Dendritic cell treated with granulocyte-macrophage colony-stimulating factor and Interleukin-4, amounts not matched to agents 40 ng/mL and 50 ng/mL, for 4 days (primary cell): Measurements from ENCODE around the gene LMTK2.

Source experiments
- H3K27ac Mint-ChIP-seq: one replicate; pipeline ENCODE4 v1.8.0; 2022; ENCODE audit warnings: mild to moderate bottlenecking, mixed read lengths
- H3K27me3 Mint-ChIP-seq: one replicate; pipeline ENCODE4 v1.8.0; 2022; ENCODE audit warnings: mild to moderate bottlenecking, mixed read lengths
- H3K36me3 Mint-ChIP-seq: one replicate; pipeline ENCODE4 v1.8.0; 2022; ENCODE audit warnings: low read depth, mixed read lengths
- H3K4me1 Mint-ChIP-seq: one replicate; pipeline ENCODE4 v1.8.0; 2022; ENCODE audit warnings: low read depth, mixed read lengths
- H3K4me3 Mint-ChIP-seq: one replicate; pipeline ENCODE4 v1.8.0; 2022; ENCODE audit warnings: mild to moderate bottlenecking, moderate library complexity, mixed read lengths
- H3K9me3 Mint-ChIP-seq: one replicate; pipeline ENCODE4 v1.8.0; 2022; ENCODE audit warnings: mixed read lengths
- intact Hi-C: fragments of 100-400 bp; cut with micrococcal nuclease; formaldehyde crosslinking; loops from one replicate; pipeline ENCODE4 v1.15.0; 2022

The LMTK2 gene

DNA sequence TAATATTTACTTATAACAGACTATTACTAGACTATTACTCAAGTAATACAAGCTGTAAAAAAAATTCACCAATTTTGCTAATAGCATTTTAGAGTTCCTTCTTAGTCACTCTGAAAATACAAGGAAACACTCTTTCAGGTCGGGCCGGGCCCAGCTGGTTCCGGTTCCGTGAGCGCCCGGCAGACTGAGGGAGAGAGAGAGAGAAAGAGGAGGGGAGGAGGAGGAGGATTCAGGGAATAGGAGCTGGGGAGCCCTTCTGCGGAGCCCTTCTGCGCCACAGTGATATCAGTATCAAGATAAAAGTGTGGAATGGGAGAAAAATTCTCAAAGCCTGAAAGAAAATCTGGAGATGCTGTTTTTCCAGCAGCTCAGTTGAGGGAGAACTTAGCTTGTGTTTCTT is 74.1 kb downstream of the LMTK2 start:
- no peaks in the 10 kb centered on the region for H3K36me3 Mint-ChIP-seq
- intact Hi-C loops = no loop called here
- no peak overlapping the region for H3K27ac Mint-ChIP-seq
- no peak overlapping the region for H3K4me3 Mint-ChIP-seq
- peaks cover 11% of the 10 kb centered on the region for H3K27me3 Mint-ChIP-seq
- H3K9me3 Mint-ChIP-seq = no peaks in the 10 kb centered on the region
- peaks cover 9% of the 10 kb centered on the region for H3K4me1 Mint-ChIP-seq

DNA sequence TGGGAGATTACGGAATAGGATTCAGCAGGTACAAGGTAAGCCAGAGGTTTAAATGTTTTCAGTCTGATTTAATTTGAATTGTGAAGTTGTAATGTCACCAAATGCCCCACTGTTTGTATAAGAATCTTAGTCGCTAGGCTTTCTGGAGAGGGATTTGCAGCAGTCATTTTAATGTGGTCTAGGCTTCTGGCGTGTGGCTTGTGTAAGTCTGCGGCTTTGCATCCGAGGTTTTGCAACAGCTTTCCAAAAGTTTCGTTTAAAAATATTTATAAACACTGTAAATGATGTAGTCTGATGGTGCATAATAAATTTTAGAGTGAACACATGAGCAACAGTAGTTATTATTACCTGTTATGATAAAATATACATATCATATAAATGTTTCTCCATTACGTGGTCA is 78.4 kb downstream of the LMTK2 start:
- Mint-ChIP-seq H3K4me3 (no peak overlapping the region), H3K36me3 (peaks cover 24% of the 10 kb centered on the region), H3K27ac (no peak overlapping the region), H3K9me3 (peaks cover 12% of the 10 kb centered on the region), H3K4me1 (peaks cover 27% of the 10 kb centered on the region), H3K27me3 (peaks cover 12% of the 10 kb centered on the region)
- intact Hi-C loops = no loop called here

DNA sequence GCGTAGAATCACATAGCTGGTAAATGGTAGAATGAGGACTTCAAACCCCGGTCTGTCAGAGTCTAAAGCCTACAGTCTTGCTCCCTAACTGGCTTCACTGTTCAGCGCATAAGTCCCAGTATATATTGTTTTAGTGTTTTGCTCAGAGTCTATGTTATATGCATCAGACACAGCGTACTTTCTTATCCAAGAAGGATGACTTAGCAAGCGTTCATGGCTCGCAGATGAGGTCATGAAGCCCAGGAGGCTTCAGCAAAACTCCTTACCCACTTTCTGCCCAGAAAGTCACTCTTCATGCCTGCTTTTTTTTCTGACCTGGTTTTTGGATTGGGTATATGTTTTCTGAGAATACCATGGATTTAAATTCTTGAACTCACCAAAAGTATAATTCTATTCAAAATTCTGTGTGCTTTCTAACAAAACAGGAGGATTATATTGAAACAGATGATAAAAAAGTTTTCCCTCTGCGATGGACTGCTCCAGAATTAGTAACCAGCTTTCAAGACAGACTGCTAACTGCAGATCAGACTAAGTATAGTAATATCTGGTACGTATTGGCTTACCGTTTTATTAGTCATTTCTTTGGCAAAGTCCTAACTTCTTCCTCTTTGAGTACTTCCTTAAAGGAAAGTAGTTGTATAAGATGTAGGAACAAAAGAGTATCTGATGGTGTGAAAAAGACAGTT is 79.9 kb downstream of the LMTK2 start:
- Mint-ChIP-seq H3K36me3 (peaks cover 39% of the 10 kb centered on the region), H3K4me1 (peaks cover 27% of the 10 kb centered on the region), H3K4me3 (no peak overlapping the region), H3K9me3 (peaks cover 12% of the 10 kb centered on the region), H3K27ac (no peak overlapping the region), H3K27me3 (peaks cover 10% of the 10 kb centered on the region)
- intact Hi-C loops = no loop called here

DNA sequence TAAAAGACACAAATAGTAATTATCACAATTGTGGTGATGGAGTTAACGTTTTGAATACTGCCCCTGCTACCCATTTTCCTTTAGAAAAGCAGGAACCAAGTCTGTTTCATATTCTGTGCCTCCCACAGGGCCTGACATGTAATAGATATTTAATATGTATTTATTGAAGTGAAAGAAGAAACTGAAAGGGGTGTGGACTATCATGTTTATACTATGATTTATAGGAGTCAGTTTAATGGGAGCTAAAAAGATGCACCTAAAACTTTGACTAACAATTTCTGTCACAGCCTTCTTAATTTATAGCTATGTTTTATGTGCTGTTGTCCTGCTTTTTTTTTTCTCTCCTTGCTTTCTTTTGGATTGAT is 80.5 kb downstream of the LMTK2 start:
- no peak overlapping the region for H3K27ac Mint-ChIP-seq
- peaks cover 44% of the 10 kb centered on the region for H3K36me3 Mint-ChIP-seq
- peaks cover 7% of the 10 kb centered on the region for H3K27me3 Mint-ChIP-seq
- peaks cover 12% of the 10 kb centered on the region for H3K9me3 Mint-ChIP-seq
- H3K4me1 Mint-ChIP-seq = peaks cover 27% of the 10 kb centered on the region
- H3K4me3 Mint-ChIP-seq = no peak overlapping the region
- intact Hi-C loops = no loop called here

DNA sequence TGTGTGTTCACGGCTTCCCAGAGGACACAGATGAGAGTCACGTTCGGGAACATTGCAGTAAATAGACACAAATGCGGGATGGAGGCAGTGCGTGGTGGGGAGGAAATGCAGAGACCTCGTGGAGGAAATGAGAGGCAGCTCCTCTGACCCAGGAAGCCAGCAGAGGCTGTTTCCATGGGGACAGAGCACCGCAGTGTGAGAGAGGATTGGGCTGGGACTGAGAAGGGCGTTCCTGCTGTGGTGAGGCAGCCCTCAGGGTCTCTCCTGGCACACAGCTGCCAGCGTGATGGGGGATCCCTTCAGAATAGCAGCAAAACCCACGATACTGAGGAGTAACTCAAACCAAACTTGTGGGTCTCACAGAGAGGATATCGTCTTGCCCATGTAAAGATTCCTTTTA is 82.9 kb downstream of the LMTK2 start:
- Mint-ChIP-seq H3K4me1 (peaks cover 24% of the 10 kb centered on the region), H3K4me3 (no peak overlapping the region), H3K27ac (no peak overlapping the region), H3K36me3 (peaks cover 68% of the 10 kb centered on the region), H3K27me3 (peaks cover 1% of the 10 kb centered on the region), H3K9me3 (peaks cover 12% of the 10 kb centered on the region)
- intact Hi-C loops = no loop called here

DNA sequence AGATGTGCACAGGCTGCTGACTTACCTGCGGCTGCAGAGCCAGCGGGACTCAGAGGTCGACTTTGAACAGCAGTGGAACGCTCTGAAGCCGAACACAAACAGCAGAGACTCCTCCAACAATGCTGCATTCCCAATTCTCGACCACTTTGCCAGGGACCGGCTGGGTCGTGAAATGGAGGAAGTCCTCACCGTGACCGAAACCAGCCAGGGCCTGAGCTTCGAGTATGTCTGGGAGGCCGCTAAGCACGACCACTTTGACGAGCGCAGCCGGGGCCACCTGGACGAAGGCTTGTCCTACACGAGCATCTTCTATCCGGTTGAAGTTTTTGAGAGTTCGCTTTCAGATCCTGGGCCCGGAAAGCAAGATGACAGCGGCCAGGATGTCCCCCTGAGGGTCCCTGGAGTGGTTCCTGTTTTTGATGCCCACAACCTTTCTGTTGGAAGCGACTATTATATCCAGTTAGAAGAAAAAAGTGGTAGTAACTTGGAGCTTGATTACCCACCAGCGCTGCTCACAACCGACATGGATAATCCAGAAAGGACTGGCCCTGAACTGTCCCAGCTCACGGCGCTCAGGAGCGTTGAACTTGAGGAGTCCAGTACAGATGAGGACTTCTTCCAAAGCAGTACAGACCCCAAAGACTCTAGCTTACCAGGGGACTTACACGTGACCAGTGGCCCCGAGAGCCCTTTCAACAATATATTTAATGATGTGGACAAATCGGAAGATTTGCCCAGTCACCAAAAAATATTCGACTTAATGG is 85.2 kb downstream of the LMTK2 start:
- Mint-ChIP-seq H3K4me1 (peaks cover 16% of the 10 kb centered on the region), H3K36me3 (peaks cover 79% of the 10 kb centered on the region), H3K9me3 (peaks cover 12% of the 10 kb centered on the region), H3K27ac (no peak overlapping the region), H3K27me3 (peaks cover 1% of the 10 kb centered on the region), H3K4me3 (no peak overlapping the region)
- intact Hi-C loops = no loop called here

DNA sequence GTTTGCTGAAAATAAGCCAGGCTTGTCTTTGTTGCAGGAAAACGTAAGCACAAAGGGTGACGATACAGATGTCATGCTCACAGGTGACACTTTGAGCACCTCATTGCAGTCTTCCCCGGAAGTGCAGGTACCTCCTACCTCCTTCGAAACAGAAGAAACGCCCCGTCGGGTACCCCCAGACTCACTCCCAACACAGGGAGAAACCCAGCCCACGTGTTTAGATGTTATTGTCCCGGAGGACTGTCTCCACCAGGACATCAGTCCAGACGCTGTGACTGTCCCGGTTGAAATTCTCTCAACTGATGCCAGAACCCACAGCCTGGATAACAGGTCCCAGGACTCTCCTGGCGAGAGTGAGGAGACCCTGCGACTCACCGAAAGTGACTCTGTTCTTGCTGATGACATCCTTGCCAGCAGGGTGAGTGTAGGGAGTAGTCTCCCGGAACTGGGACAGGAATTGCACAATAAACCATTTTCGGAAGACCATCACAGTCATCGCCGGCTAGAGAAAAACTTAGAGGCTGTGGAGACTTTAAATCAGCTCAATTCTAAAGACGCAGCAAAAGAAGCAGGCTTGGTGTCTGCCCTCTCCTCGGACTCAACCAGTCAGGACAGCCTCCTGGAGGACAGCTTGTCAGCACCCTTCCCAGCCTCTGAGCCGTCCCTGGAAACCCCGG is 86.3 kb downstream of the LMTK2 start:
- no peak overlapping the region for H3K4me3 Mint-ChIP-seq
- peaks cover 80% of the 10 kb centered on the region for H3K36me3 Mint-ChIP-seq

DNA sequence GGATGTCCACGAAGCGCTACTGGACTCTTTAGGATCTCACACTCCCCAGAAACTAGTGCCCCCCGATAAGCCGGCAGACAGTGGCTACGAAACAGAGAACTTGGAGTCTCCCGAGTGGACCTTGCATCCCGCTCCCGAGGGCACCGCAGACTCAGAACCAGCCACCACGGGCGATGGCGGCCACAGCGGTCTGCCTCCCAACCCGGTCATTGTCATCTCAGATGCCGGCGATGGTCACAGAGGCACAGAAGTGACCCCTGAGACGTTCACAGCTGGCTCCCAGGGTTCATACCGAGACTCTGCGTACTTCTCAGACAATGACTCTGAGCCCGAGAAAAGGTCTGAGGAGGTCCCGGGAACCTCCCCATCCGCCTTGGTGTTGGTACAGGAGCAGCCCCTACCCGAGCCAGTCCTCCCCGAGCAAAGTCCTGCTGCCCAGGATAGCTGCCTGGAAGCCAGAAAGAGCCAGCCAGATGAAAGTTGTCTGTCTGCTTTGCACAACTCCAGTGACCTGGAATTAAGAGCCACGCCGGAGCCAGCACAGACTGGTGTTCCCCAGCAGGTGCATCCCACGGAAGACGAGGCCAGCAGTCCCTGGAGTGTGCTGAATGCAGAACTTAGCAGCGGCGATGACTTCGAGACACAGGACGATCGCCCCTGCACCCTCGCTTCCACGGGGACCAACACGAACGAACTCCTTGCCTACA is 87.0 kb downstream of the LMTK2 start:
- H3K9me3 Mint-ChIP-seq = peaks cover 12% of the 10 kb centered on the region
- H3K36me3 Mint-ChIP-seq = peaks cover 80% of the 10 kb centered on the region
- peaks cover 6% of the 10 kb centered on the region for H3K4me1 Mint-ChIP-seq
- no peak overlapping the region for H3K27ac Mint-ChIP-seq
- intact Hi-C loops = no loop called here
- H3K4me3 Mint-ChIP-seq = no peak overlapping the region
- H3K27me3 Mint-ChIP-seq = peaks cover 6% of the 10 kb centered on the region

More for the DNA sequence above, 86.3 kb downstream of the LMTK2 start:
- H3K4me1 Mint-ChIP-seq = peaks cover 10% of the 10 kb centered on the region
- H3K27ac Mint-ChIP-seq = no peak overlapping the region
- H3K9me3 Mint-ChIP-seq = peaks cover 12% of the 10 kb centered on the region
- intact Hi-C loops = no loop called here
- H3K27me3 Mint-ChIP-seq = peaks cover 2% of the 10 kb centered on the region

DNA sequence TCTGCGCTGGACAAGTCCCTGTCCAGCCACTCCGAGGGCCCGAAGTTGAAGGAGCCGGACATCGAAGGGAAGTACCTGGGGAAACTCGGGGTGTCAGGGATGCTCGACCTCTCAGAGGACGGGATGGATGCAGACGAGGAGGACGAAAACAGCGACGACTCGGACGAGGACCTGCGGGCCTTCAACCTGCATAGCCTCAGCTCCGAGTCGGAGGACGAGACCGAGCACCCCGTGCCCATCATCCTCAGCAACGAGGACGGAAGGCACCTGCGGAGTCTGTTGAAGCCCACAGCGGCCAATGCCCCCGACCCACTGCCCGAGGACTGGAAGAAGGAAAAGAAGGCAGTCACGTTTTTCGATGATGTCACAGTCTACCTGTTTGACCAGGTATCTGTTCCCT is 87.5 kb downstream of the LMTK2 start:
- Mint-ChIP-seq H3K9me3 (peaks cover 7% of the 10 kb centered on the region), H3K4me3 (no peak overlapping the region), H3K27me3 (peaks cover 4% of the 10 kb centered on the region), H3K36me3 (peaks cover 74% of the 10 kb centered on the region), H3K4me1 (peaks cover 9% of the 10 kb centered on the region), H3K27ac (no peak overlapping the region)
- intact Hi-C loops = no loop called here

DNA sequence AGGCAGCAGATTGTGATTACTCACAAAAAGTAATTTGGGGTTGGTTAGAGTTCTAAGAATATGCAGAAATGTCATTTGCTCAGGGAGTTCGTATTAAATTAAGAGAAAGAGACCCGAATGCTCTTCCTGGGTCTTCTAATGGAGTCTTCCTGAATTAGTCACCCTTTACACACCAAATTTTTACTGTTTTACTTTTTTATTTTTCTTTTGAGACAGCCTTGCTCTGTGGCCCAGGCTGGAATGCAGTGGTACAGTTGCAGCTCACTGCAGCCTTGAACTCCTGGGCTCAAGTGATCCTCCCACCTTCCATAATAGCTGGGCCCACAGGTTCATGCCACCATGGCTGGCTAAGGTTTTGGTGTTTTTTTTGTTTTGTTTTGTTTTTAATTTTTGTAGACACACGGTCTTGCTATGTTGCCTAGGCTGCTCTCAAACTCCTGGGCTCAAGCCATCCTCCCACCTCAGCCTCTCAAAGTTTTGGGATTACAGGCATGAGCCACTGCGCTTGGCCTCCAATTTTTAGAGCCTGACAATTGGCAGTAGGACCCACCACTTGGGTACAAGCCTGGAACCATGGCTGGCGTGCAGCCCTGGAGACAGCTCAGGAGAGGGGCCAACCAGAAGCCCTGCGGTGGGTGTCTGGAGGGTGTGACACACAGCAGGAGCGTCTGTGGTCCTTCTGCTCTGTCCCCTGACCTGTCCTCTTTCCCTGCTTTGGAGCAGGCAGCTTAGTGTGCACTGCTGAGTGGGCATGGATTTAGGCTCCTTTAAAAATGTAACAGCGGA is 88.2 kb downstream of the LMTK2 start:
- Mint-ChIP-seq H3K4me3 (no peak overlapping the region), H3K4me1 (peaks cover 13% of the 10 kb centered on the region), H3K36me3 (peaks cover 69% of the 10 kb centered on the region), H3K27me3 (peaks cover 7% of the 10 kb centered on the region), H3K9me3 (peaks cover under 1% of the 10 kb centered on the region), H3K27ac (no peak overlapping the region)
- intact Hi-C loops = no loop called here

DNA sequence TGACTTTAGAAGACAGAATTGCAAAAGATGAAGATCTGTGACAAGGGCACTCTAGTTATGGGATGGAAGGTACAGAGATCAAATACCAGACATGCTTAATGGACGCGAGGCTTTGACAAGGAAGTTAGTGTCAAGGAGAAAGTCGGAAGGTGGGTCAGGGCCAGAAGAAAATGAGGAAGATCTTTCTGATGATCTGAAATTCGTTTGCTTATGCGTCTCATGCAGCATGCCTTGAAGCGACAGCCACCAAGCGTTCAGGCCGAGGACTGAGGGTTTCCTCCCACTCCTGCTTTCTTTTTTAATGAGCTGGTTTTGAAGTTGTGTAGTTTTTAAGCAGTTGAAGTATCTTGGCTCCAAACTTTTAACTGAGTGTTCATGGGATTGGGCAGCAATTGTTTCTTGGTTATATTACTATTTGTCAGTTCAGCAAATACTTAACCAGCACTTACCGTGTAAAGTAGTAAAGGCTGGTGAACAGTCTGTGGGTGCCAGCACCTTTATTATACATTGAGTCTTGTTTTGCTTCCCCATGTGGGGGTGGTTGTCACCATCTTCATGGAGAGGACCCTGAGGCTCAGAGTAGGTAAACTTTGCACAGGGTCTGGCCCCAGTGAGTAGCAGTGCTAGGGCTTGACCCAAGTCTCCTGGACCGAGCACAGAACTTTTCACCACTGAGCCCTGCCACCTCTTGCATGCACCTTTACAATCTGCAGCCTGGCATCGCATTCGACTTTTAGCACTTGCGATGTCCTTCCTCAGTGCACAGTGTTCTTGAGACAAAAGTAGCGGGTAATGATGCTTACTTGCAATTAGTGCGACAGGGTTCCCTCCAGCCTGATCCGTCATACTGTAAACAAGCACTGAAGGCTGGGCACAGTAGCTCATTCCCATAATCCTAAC is 90.3 kb downstream of the LMTK2 start:
- no peak overlapping the region for H3K27ac Mint-ChIP-seq
- no peak overlapping the region for H3K4me3 Mint-ChIP-seq
- peaks cover 19% of the 10 kb centered on the region for H3K27me3 Mint-ChIP-seq
- H3K9me3 Mint-ChIP-seq = no peaks in the 10 kb centered on the region
- peaks cover 60% of the 10 kb centered on the region for H3K36me3 Mint-ChIP-seq
- H3K4me1 Mint-ChIP-seq = peaks cover 17% of the 10 kb centered on the region
- intact Hi-C loops = no loop called here

DNA sequence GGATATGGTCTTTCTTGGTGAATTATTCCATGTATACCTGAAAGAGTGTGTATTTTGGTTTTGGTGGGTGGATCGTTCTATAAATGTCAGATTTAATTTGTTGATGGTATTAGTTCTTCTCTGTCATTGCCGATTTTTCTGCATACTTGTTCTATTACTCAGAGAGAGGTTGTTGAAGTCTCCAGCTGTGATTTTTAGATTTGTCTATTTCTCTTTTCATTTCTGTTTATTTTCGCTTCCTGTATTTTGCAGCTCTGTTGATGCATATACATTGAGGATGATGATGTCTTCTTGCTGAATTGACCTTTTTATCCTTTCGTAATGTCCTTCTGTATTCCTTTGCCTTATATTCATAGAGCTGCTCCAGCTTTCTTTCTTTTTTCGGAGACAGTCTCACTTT is 92.5 kb downstream of the LMTK2 start:
- intact Hi-C loops = no loop called here
- H3K9me3 Mint-ChIP-seq = no peaks in the 10 kb centered on the region
- H3K36me3 Mint-ChIP-seq = peaks cover 50% of the 10 kb centered on the region
- no peak overlapping the region for H3K27ac Mint-ChIP-seq
- peaks cover 36% of the 10 kb centered on the region for H3K27me3 Mint-ChIP-seq
- no peak overlapping the region for H3K4me3 Mint-ChIP-seq
- peaks cover 28% of the 10 kb centered on the region for H3K4me1 Mint-ChIP-seq
